HG03378 (cell line): ENCODE measurements around the gene DHX38.

Source experiments
- ATAC-seq: cut with Tn5 transposase; IDR thresholded peaks from one replicate; pipeline ENCODE4 v1.9.1; 2021; ENCODE audit warnings: mild to moderate bottlenecking, moderate library complexity; ENCODE audit not compliant: unreplicated experiment

The DHX38 gene

DNA sequence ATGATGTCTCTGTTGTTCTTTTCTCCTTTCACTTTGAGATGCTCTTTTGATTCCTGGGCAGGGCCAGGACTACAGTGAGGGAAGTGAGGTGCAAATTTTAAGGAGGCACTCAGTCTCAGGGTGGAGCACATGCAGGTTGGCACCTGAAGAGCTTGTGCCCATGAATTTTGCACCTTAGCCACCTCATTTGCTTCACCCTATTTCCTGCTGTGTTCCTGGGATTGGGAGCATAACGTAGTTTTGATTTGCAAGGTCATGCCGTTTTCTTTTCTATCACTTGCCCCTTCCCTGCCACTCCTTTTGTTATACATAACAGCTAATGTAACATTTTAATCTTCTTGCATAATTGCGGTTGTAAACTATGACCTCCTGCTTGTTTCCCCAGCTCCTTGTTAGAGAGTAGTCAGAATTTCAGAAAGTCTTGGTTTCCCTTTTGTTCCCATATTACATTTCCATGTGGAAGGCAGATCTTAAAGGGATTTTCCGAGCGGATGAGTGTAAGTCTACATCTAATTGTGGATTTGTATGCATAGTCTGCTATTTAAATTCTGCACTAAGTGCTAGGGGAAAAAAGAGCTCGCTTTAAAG is 68.6 kb downstream of the DHX38 start:
- ATAC-seq: no peak
